ENCODE measurements around the gene NEURL1B.

The NEURL1B gene

GRCh38 chr5:172630082-172630481 is 11.0 kb upstream of the NEURL1B start:
- DNase-seq, result no peak
- Mint-ChIP-seq H3K4me1 (peaks cover 20% of the 10 kb centered on the region), H3K27me3 (ENCODE audit: low read depth, poor library complexity) (peaks cover 61% of the 10 kb centered on the region), H3K36me3 (ENCODE audit: low read depth) (no peaks in the 10 kb centered on the region), H3K9me3 (no peaks in the 10 kb centered on the region), H3K27ac (no peak overlapping the region), H3K4me3 (no peak overlapping the region)
- TF ChIP-seq CTCF (IDR thresholded peaks at IDR 0.05), result no peak

- no peak overlapping the region for H3K4me3 Mint-ChIP-seq
- no peak for DNase-seq
- H3K4me1 Mint-ChIP-seq, result peaks cover 20% of the 10 kb centered on the region
- peaks cover 58% of the 10 kb centered on the region for H3K27me3 Mint-ChIP-seq (ENCODE audit: low read depth, poor library complexity)
- H3K36me3 Mint-ChIP-seq (ENCODE audit: low read depth), result no peaks in the 10 kb centered on the region
- no peak overlapping the region for H3K27ac Mint-ChIP-seq
- H3K9me3 Mint-ChIP-seq, result no peaks in the 10 kb centered on the region
- no peak for TF ChIP-seq CTCF (IDR thresholded peaks at IDR 0.05)
Observed at GRCh38 chr5:172630482-172630881, 10.6 kb upstream of the NEURL1B start.

- Mint-ChIP-seq H3K36me3 (ENCODE audit: low read depth) (no peaks in the 10 kb centered on the region), H3K4me1 (peaks cover 20% of the 10 kb centered on the region), H3K9me3 (no peaks in the 10 kb centered on the region), H3K27ac (no peak overlapping the region), H3K27me3 (ENCODE audit: low read depth, poor library complexity) (peaks cover 54% of the 10 kb centered on the region), H3K4me3 (no peak overlapping the region)
- peak; percentile 28 for DNase-seq
- no peak for TF ChIP-seq CTCF (IDR thresholded peaks at IDR 0.05)
Observed at GRCh38 chr5:172630986-172631385, 10.1 kb upstream of the NEURL1B start.

- no peak overlapping the region for H3K27ac Mint-ChIP-seq
- no peak for TF ChIP-seq CTCF (IDR thresholded peaks at IDR 0.05)
- peaks cover 15% of the 10 kb centered on the region for H3K4me1 Mint-ChIP-seq
- peaks cover 44% of the 10 kb centered on the region for H3K27me3 Mint-ChIP-seq (ENCODE audit: low read depth, poor library complexity)
- no peaks in the 10 kb centered on the region for H3K9me3 Mint-ChIP-seq
- no peaks in the 10 kb centered on the region for H3K36me3 Mint-ChIP-seq (ENCODE audit: low read depth)
- no peak overlapping the region for H3K4me3 Mint-ChIP-seq
- DNase-seq, result no peak
Observed at GRCh38 chr5:172632346-172633092, 8.5 kb upstream of the NEURL1B start.

GRCh38 chr5:172633403-172633970 is 7.6 kb upstream of the NEURL1B start:
- peaks cover 15% of the 10 kb centered on the region for H3K4me1 Mint-ChIP-seq
- no peak for TF ChIP-seq CTCF (IDR thresholded peaks at IDR 0.05)
- no peaks in the 10 kb centered on the region for H3K9me3 Mint-ChIP-seq
- H3K27ac Mint-ChIP-seq, result no peak overlapping the region
- DNase-seq, result no peak
- no peaks in the 10 kb centered on the region for H3K36me3 Mint-ChIP-seq (ENCODE audit: low read depth)
- peaks cover 43% of the 10 kb centered on the region for H3K27me3 Mint-ChIP-seq (ENCODE audit: low read depth, poor library complexity)
- no peak overlapping the region for H3K4me3 Mint-ChIP-seq

Measured in nephron progenitor cell (in vitro differentiated cells).